Measurements from ENCODE around the gene MYO1C.

GRCh38 chr17:1535737-1536136 is 43.3 kb upstream of the MYO1C start:
- TF ChIP-seq SIRT6 (IDR thresholded peaks at IDR 0.05; ENCODE audit: low read length) (no peak), RXRA (IDR thresholded peaks at IDR 0.05; ENCODE audit: insufficient read depth, low read depth, low read length) (no peak), SRF (IDR thresholded peaks at IDR 0.05; ENCODE audit: low read depth, low read length) (no peak), KDM5A (IDR thresholded peaks at IDR 0.05; ENCODE audit: low read length) (no peak), POLR2A (IDR thresholded peaks at IDR 0.05; ENCODE audit: control extremely low read depth in 1 of 2, low read depth in 2 of 2, low read length in 2 of 2) (no peak), EP300 (IDR thresholded peaks at IDR 0.05; ENCODE audit: borderline replicate concordance in 1 of 2, low read depth in 2 of 2, low read length in 2 of 2) (no peak), YY1 (IDR thresholded peaks at IDR 0.05; ENCODE audit: low read depth, low read length) (no peak), CREB1 (IDR thresholded peaks at IDR 0.05) (no peak)
- TF ChIP-seq, protein P1, sequence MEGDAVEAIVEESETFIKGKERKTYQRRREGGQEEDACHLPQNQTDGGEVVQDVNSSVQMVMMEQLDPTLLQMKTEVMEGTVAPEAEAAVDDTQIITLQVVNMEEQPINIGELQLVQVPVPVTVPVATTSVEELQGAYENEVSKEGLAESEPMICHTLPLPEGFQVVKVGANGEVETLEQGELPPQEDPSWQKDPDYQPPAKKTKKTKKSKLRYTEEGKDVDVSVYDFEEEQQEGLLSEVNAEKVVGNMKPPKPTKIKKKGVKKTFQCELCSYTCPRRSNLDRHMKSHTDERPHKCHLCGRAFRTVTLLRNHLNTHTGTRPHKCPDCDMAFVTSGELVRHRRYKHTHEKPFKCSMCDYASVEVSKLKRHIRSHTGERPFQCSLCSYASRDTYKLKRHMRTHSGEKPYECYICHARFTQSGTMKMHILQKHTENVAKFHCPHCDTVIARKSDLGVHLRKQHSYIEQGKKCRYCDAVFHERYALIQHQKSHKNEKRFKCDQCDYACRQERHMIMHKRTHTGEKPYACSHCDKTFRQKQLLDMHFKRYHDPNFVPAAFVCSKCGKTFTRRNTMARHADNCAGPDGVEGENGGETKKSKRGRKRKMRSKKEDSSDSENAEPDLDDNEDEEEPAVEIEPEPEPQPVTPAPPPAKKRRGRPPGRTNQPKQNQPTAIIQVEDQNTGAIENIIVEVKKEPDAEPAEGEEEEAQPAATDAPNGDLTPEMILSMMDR (IDR thresholded peaks at IDR 0.05; ENCODE audit: control extremely low read depth in 1 of 3, insufficient read depth in 1 of 3, low read depth in 1 of 3, low read length in 3 of 3) = no peak
- TF ChIP-seq, protein P2, sequence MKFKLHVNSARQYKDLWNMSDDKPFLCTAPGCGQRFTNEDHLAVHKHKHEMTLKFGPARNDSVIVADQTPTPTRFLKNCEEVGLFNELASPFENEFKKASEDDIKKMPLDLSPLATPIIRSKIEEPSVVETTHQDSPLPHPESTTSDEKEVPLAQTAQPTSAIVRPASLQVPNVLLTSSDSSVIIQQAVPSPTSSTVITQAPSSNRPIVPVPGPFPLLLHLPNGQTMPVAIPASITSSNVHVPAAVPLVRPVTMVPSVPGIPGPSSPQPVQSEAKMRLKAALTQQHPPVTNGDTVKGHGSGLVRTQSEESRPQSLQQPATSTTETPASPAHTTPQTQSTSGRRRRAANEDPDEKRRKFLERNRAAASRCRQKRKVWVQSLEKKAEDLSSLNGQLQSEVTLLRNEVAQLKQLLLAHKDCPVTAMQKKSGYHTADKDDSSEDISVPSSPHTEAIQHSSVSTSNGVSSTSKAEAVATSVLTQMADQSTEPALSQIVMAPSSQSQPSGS (IDR thresholded peaks at IDR 0.05; ENCODE audit: low read length) = no peak
